ENCODE measurements around the gene CCNL2.
A peak's percentile ranks its signal among the peaks of the same experiment; 100 is the strongest.
"Not testable (repeated sequence)": the region's sequence is repeated elsewhere in the genome, so short reads cannot be mapped to it uniquely, and the experiment has no call there.

The CCNL2 gene

GRCh38 chr1:1371746-1372711 lies 27.1 kb downstream of the CCNL2 start:
- peak; percentile 34 for DNase-seq

- DNase-seq = no peak
These were observed 27.8 kb downstream of the CCNL2 start for GRCh38 chr1:1371364-1371745.

GRCh38 chr1:1370771-1371300 lies 28.3 kb downstream of the CCNL2 start:
- DNase-seq = no peak

- DNase-seq = not testable (repeated sequence)
These were observed 29.0 kb downstream of the CCNL2 start for GRCh38 chr1:1370094-1370493.

- DNase-seq = no peak
These were observed 31.8 kb downstream of the CCNL2 start for GRCh38 chr1:1367315-1367714.

- DNase-seq = no peak
These were observed 32.5 kb downstream of the CCNL2 start for GRCh38 chr1:1366699-1367066.

- DNase-seq = no peak
These were observed 33.0 kb downstream of the CCNL2 start for GRCh38 chr1:1365875-1366698.

- no peak for DNase-seq
These were observed 34.9 kb downstream of the CCNL2 start for GRCh38 chr1:1364266-1364665.

GRCh38 chr1:1361982-1362423 lies 37.1 kb downstream of the CCNL2 start:
- no peak for DNase-seq

GRCh38 chr1:1361233-1361981 lies 37.7 kb downstream of the CCNL2 start:
- DNase-seq = no peak

- no peak for DNase-seq
These were observed 38.5 kb downstream of the CCNL2 start for GRCh38 chr1:1360506-1361169.

- DNase-seq = no peak
These were observed 39.3 kb downstream of the CCNL2 start for GRCh38 chr1:1359664-1360468.

- DNase-seq = no peak
These were observed 39.8 kb downstream of the CCNL2 start for GRCh38 chr1:1359308-1359663.

- DNase-seq = no peak
These were observed 40.5 kb downstream of the CCNL2 start, which contains the start of gene MXRA8 for GRCh38 chr1:1358433-1359271. Gene MXRA8 (minus strand): TSS chr1:1358555. CDS start chr1:1358504, 51 bp downstream.

GRCh38 chr1:1357871-1358432 lies 41.2 kb downstream of the CCNL2 start:
- DNase-seq = no peak

- no peak for DNase-seq
These were observed 42.2 kb downstream of the CCNL2 start for GRCh38 chr1:1356796-1357401.

- DNase-seq = no peak
These were observed 42.9 kb downstream of the CCNL2 start for GRCh38 chr1:1356166-1356795.

- peak; percentile 26 for DNase-seq
These were observed 43.7 kb downstream of the CCNL2 start for GRCh38 chr1:1355416-1355815.
